Heart left ventricle (tissue), 16 donors: ENCODE data around the gene DNPEP. TPM values are rescaled to one million over a fixed set of nuclear protein-coding genes. Genes with fewer than 3 reads are reported as not detected.

ENCODE experiments used
- ATAC-seq, 4 donors: fragments of 200-7000 bp; cut with Tn5 transposase; one replicate each; pipeline ENCODE4 v1.9.1; 2020 to 2022; ENCODE audit warnings: moderate library complexity in 4 of 4, mild to moderate bottlenecking in 3 of 4, moderate number of reproducible peaks in 1 of 4
- DNase-seq, 5 donors: peaks; one replicate each; pipeline ENCODE4 v3.0.0-alpha.2; 2020
- H3K27ac ChIP-seq, 12 donors: fragments of 200-600 bp; sonication (generic) in 4 of 12; one replicate each; pipeline versions ENCODE4 v1.5.0 to v1.8.0; 2016 to 2022; ENCODE audit warnings: mild to moderate bottlenecking in 2 of 12
- H3K27me3 ChIP-seq, 9 donors: fragments of 200-600 bp; sonication (generic) in 2 of 9; one replicate each; pipeline versions ENCODE4 v1.5.1 to v1.8.0; 2016 to 2022; ENCODE audit warnings: mild to moderate bottlenecking in 3 of 9
- H3K36me3 ChIP-seq, 9 donors: fragments of 200-600 bp; sonication (generic) in 2 of 9; one replicate each; pipeline versions ENCODE4 v1.5.0 to v1.8.0; 2018 to 2022; ENCODE audit warnings: mild to moderate bottlenecking in 2 of 9
- H3K4me1 ChIP-seq, 12 donors: fragments of 200-600 bp; sonication (generic) in 4 of 12; one replicate each; pipeline versions ENCODE4 v1.5.0 to v1.8.0; 2016 to 2022; ENCODE audit warnings: mild to moderate bottlenecking in 3 of 12
- H3K4me3 ChIP-seq, 12 donors: fragments of 200-600 bp; sonication (generic) in 4 of 12; one replicate each; pipeline versions ENCODE4 v1.5.0 to v1.8.0; 2017 to 2022; ENCODE audit warnings: mild to moderate bottlenecking in 9 of 12, moderate library complexity in 4 of 12
- H3K9me3 ChIP-seq, 12 donors: fragments of 200-600 bp; sonication (generic) in 4 of 12; one replicate each; pipeline versions ENCODE4 v1.5.0 to v1.8.0; 2016 to 2022; ENCODE audit warnings: mild to moderate bottlenecking in 1 of 12
- POLR2A ChIP-seq, 2 donors: fragments of 450-650 bp; IDR thresholded peaks; one replicate each; pipeline ENCODE4 v1.6.1; 2017; ENCODE audit warnings: antibody characterized with exemption in 2 of 2, mild to moderate bottlenecking in 2 of 2, moderate library complexity in 2 of 2
- WGBS, 4 donors: extraction: QIAGEN DNeasy Blood & Tissue Kit in 2 of 4; methylation state at CpG; one replicate each; pipeline versions ENCODE4 v1.1.5 to v1.1.7; 2013 to 2018; 5-methylcytosine and 5-hydroxymethylcytosine counted together
- intact Hi-C, 10 donors: fragments of 100-400 bp; cut with DNase I; formaldehyde crosslinking; loops; one replicate each; pipeline versions ENCODE4 v1.11.1 to v1.14.2; 2022
- polyA plus RNA-seq, 2 donors: library from polyadenylated mRNA; stranded (reverse); fragments of 200-250 nt; gene quantifications; one replicate each; pipeline ENCODE4 v1.2.3, GENCODE V29; 2013
- total RNA-seq, 9 donors: library from RNA; depleted of rRNA in 2 of 9; stranded (reverse); fragments of >200 nt in 2 of 9; fragmentation: NEBNext Ultra II Directional in 3 of 9; extraction: Animal tissue kit (Norgen Biotek cat#: 25700) in 3 of 9; gene quantifications; one replicate each; pipeline versions ENCODE4 v1.1.0 to v1.2.4, GENCODE V29; 2016 to 2023
- TF ChIP-seq, protein P1 (sequence below), 12 donors: fragments of 200-600 bp; sonication (generic) in 4 of 12; IDR thresholded peaks; one replicate each; pipeline versions ENCODE4 v1.5.0 to v1.8.0; 2018 to 2022; ENCODE audit warnings: antibody characterized with exemption in 12 of 12, mild to moderate bottlenecking in 5 of 12
- donor health status: ischemic (EF 13 %, LVEDD 7.1; RV severe dilation, severe dysfunction).
- donor health status: healthy with polysubstance abuse.
- donor health status: DM: no; HTN: yes; CAD: no.
- donor health status: DM: no; HTN: no; CAD: no.
- donor health status: ischemic (EF 25% LVEDD 6.9; RV normal size, moderate dysfunction).
- donor health status: ischemic (EF 25% LVEDD 5.7; RV mildly dilated, moderate dysfunction).
- donor health status: healthy.
- donor health status: DM: yes; HTN: yes; CAD: no.
- donor health status: ischemic (EF 35%, LVEDD 5.7; RV mildly dilated, moderate dysfunction).
- donor health status: nonischemic (EF 11% LVEDD 7.7; RV severe dilation, severe dysfunction).
- donor health status: DM: yes; HTN: yes; CAD: no.
- donor health status: PGD.
- donor health status: ischemic (EF 29% LVEDD 5.4; RV normal size, mild dysfunction).
- donor health status: nonischemic (EF 23%, LVEDD 6.1; RV moderate dilation, normal function).

DNPEP gene
- total and polyA plus RNA-seq, 11 donors = 61.3 to 101 (median 71.8) TPM

DNA sequence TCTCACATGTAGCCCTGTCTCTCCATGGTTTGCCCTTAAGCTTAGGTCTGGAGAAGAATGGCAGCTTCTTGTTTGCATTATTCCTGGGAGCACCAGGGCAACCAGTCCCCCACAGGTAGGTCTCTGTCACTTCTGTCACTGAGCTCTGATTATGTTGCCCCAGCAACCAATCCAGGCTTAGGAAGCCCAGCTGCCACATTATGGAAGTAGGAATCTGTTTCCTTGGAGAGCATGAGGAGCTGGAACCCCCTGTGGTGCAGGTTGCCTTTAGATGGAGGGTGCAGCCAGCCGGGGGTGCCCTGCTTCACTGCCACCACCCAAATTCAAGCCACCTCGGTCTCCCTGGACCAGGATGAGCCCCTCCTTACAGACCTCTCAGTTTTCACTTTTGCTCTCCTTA lies 60.0 kb downstream of the DNPEP start:
- Histone ChIP-seq H3K9me3 (no peaks in the 10 kb centered on the region), H3K4me1 (peaks cover 0 to 3% (median 0%) of the 10 kb centered on the region in 12 donors), H3K27me3 (peaks cover 10 to 71% (median 25%) of the 10 kb centered on the region in 9 donors), H3K4me3 (no peak overlapping the region), H3K27ac (no peak overlapping the region), H3K36me3 (no peaks in the 10 kb centered on the region)
- intact Hi-C loops = no loop called here
- DNase-seq (no peak), ATAC-seq (no peak)
- 41 to 52% (median 45%) methylated on average over 2 of the region's 2 CpGs for WGBS, 4 donors
- TF ChIP-seq, protein P1, sequence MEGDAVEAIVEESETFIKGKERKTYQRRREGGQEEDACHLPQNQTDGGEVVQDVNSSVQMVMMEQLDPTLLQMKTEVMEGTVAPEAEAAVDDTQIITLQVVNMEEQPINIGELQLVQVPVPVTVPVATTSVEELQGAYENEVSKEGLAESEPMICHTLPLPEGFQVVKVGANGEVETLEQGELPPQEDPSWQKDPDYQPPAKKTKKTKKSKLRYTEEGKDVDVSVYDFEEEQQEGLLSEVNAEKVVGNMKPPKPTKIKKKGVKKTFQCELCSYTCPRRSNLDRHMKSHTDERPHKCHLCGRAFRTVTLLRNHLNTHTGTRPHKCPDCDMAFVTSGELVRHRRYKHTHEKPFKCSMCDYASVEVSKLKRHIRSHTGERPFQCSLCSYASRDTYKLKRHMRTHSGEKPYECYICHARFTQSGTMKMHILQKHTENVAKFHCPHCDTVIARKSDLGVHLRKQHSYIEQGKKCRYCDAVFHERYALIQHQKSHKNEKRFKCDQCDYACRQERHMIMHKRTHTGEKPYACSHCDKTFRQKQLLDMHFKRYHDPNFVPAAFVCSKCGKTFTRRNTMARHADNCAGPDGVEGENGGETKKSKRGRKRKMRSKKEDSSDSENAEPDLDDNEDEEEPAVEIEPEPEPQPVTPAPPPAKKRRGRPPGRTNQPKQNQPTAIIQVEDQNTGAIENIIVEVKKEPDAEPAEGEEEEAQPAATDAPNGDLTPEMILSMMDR (IDR thresholded peaks at IDR 0.05) = no peak
- TF ChIP-seq POLR2A (IDR thresholded peaks at IDR 0.05) = no peak

DNA sequence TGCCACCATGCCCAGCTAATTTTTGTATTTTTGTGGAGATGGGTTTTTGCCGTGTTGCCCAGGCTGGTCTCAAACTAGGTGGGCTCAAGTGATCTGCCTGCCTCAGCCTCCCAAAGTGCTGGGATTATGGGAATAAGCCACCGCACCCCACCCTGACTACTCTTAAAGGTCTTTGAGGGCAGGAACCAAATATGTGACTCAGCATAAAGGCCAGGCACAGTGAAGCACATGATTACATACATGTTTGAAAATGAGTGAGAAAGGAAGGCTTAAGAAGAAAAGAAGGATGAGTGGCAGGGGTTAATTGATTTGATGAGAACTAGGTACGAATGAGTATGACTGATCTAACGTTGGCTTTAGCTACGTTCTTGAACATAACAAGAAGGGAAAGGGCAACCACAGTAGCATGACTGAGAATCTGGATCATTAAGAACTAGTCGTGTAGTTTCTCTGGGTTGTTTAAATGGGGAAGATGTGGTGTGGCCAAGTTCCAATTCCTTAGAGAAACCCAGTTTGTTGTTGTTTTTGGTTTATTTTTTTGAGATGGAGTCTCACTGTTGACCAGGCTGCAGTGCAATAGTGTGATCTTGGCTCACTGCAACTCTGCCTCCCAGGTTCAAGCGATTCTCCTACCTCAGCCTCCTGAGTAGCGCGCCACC lies 61.9 kb downstream of the DNPEP start:
- Histone ChIP-seq H3K4me3 (no peak overlapping the region), H3K4me1 (no peaks in the 10 kb centered on the region), H3K9me3 (no peaks in the 10 kb centered on the region), H3K36me3 (no peaks in the 10 kb centered on the region), H3K27me3 (peaks cover 0 to 68% (median 6%) of the 10 kb centered on the region in 9 donors), H3K27ac (no peak overlapping the region)
- WGBS, 4 donors = 68 to 75% (median 71%) methylated on average over 9 of the region's 9 CpGs
- DNase-seq = no peak
- intact Hi-C loops = no loop called here
- TF ChIP-seq, protein P1 (IDR thresholded peaks at IDR 0.05) = no peak
- no peak for TF ChIP-seq POLR2A (IDR thresholded peaks at IDR 0.05)
- no peak for ATAC-seq

DNA sequence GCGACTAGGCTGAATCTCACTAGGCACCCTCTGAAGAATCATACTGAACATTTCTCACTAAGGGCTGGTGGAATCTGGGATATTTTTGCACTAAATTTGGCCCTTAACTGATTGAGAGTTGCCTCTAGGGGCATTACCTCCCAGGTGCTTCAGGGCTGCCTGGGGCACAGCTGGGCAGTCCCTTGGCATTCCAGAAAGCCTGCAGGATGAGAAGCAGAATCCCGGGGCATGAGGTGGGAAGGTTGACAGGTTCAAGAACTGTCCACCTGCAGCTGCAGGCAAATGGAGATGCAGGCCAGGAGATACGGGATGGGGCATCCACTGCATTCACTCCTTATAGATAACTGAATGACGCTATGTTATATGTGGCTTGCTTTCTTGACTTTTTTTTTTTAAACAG lies 62.6 kb downstream of the DNPEP start:
- no peak overlapping the region for H3K4me3 ChIP-seq
- no peaks in the 10 kb centered on the region for H3K9me3 ChIP-seq
- TF ChIP-seq POLR2A (IDR thresholded peaks at IDR 0.05) = no peak
- TF ChIP-seq, protein P1 (IDR thresholded peaks at IDR 0.05) = no peak
- H3K27me3 ChIP-seq = peaks cover 0 to 64% (median 0%) of the 10 kb centered on the region in 9 donors
- no peaks in the 10 kb centered on the region for H3K36me3 ChIP-seq
- ATAC-seq (no peak), DNase-seq (no peak)
- intact Hi-C loops = no loop called here
- no peaks in the 10 kb centered on the region for H3K4me1 ChIP-seq
- no peak overlapping the region for H3K27ac ChIP-seq
- 72 to 90% (median 77%) methylated on average over 4 of the region's 4 CpGs for WGBS, 4 donors

DNA sequence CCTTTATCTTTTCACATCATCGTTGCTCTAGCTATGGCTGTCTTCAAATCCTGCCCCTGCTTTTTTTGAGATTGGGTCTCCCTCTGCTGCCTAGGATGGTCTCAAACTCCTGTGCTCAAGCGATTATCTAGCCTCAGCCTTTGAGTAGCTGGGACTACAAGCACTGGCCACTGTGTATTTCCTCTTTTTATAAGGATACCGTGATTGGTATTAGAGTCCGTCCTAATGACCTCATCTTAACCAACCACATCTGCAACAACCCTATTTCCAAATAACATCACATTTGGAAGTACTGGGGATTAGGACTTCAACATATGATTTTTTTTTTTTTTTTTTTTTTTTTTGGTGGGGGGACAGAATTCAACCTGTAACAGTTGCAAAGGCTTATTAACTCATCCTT lies 64.3 kb downstream of the DNPEP start:
- WGBS, 4 donors = 60 to 70% (median 66%) methylated on average over 4 of the region's 4 CpGs
- no peak overlapping the region for H3K27ac ChIP-seq
- TF ChIP-seq, protein P1 (IDR thresholded peaks at IDR 0.05) = no peak
- no peak for TF ChIP-seq POLR2A (IDR thresholded peaks at IDR 0.05)

More for the DNA sequence above, 64.3 kb downstream of the DNPEP start:
- intact Hi-C loops = no loop called here
- H3K27me3 ChIP-seq = peaks cover 0 to 55% (median 0%) of the 10 kb centered on the region in 9 donors
- H3K9me3 ChIP-seq = no peaks in the 10 kb centered on the region
- DNase-seq = no peak
- no peak for ATAC-seq
- no peaks in the 10 kb centered on the region for H3K4me1 ChIP-seq
- H3K4me3 ChIP-seq = no peak overlapping the region
- H3K36me3 ChIP-seq = no peaks in the 10 kb centered on the region

Other genes starting within 250 kb of the DNPEP start
- 10 to 100 TPM in 1 of 9 donors, 1 to 10 TPM in 8; 4.6 to 13.2 (median 8.0) TPM for gene NHEJ1, start 227.1 kb downstream of the DNPEP start, total RNA-seq
- 10 to 100 TPM in 1 of 2 donors, 1 to 10 TPM in 1; 3.7 to 17.0 TPM for gene NHEJ1, start 227.1 kb downstream of the DNPEP start, polyA plus RNA-seq
- gene SLC23A3, start 217.9 kb downstream of the DNPEP start, total RNA-seq = under 1 TPM in 8 of 9 donors, not detected in 1; 0.12 to 0.92 (median 0.44) TPM
- under 1 TPM; 0.17 to 0.84 TPM for gene SLC23A3, start 217.9 kb downstream of the DNPEP start, polyA plus RNA-seq
- 10 to 100 TPM; 40.1 to 81.8 (median 57.2) TPM for gene CNPPD1, start 211.0 kb downstream of the DNPEP start, total RNA-seq
- gene CNPPD1, start 211.0 kb downstream of the DNPEP start, polyA plus RNA-seq = 100 to 1,000 TPM in 1 of 2 donors, 10 to 100 TPM in 1; 37.3 to 118 TPM
- 10 to 100 TPM; 28.3 to 55.8 (median 38.2) TPM for gene RETREG2, start 209.6 kb downstream of the DNPEP start, total RNA-seq
- 10 to 100 TPM; 13.4 to 56.0 TPM for gene RETREG2, start 209.6 kb downstream of the DNPEP start, polyA plus RNA-seq
- 10 to 100 TPM; 13.9 to 32.3 (median 23.5) TPM for gene ZFAND2B, start 181.1 kb downstream of the DNPEP start, total RNA-seq
- 10 to 100 TPM; 17.6 to 35.7 TPM for gene ZFAND2B, start 181.1 kb downstream of the DNPEP start, polyA plus RNA-seq
- gene ABCB6, start 169.0 kb downstream of the DNPEP start, total RNA-seq = 10 to 100 TPM; 12.1 to 28.1 (median 17.9) TPM
- gene ABCB6, start 169.0 kb downstream of the DNPEP start, polyA plus RNA-seq = 10 to 100 TPM; 25.3 to 30.4 TPM
- 100 to 1,000 TPM in 3 of 9 donors, 10 to 100 TPM in 6; 62.8 to 147 (median 83.5) TPM for gene ATG9A, start 158.3 kb downstream of the DNPEP start, total RNA-seq
- 100 to 1,000 TPM in 1 of 2 donors, 10 to 100 TPM in 1; 28.3 to 133 TPM for gene ATG9A, start 158.3 kb downstream of the DNPEP start, polyA plus RNA-seq
- gene ANKZF1, start 158.1 kb downstream of the DNPEP start, total RNA-seq = 10 to 100 TPM; 14.0 to 36.8 (median 28.0) TPM
- 10 to 100 TPM; 15.2 to 22.5 TPM for gene ANKZF1, start 158.1 kb downstream of the DNPEP start, polyA plus RNA-seq
- 1 to 10 TPM; 1.6 to 7.9 (median 2.5) TPM for gene GLB1L, start 142.5 kb downstream of the DNPEP start, total RNA-seq
- gene GLB1L, start 142.5 kb downstream of the DNPEP start, polyA plus RNA-seq = 1 to 10 TPM; 1.3 to 1.8 TPM
- 10 to 100 TPM; 13.8 to 26.9 (median 19.1) TPM for gene STK16, start 142.4 kb downstream of the DNPEP start, total RNA-seq
- gene STK16, start 142.4 kb downstream of the DNPEP start, polyA plus RNA-seq = 10 to 100 TPM; 13.8 to 31.6 TPM
- gene TUBA4B, start 134.7 kb downstream of the DNPEP start, total RNA-seq = not detected
- gene TUBA4B, start 134.7 kb downstream of the DNPEP start, polyA plus RNA-seq = not detected
- 100 to 1,000 TPM; 137 to 381 (median 193) TPM for gene TUBA4A, start 134.0 kb downstream of the DNPEP start, total RNA-seq
- 100 to 1,000 TPM; 189 to 362 TPM for gene TUBA4A, start 134.0 kb downstream of the DNPEP start, polyA plus RNA-seq
- gene DNAJB2, start 108.5 kb downstream of the DNPEP start, total RNA-seq = 10 to 100 TPM; 61.3 to 95.4 (median 74.9) TPM
- 100 to 1,000 TPM in 1 of 2 donors, 10 to 100 TPM in 1; 66.5 to 181 TPM for gene DNAJB2, start 108.5 kb downstream of the DNPEP start, polyA plus RNA-seq
- gene PTPRN, start 78.5 kb downstream of the DNPEP start, total RNA-seq = under 1 TPM in 3 of 9 donors, not detected in 6; 0.19 to 0.93 (median 0.59) TPM
- under 1 TPM in 1 of 2 donors, not detected in 1; 0.12 TPM for gene PTPRN, start 78.5 kb downstream of the DNPEP start, polyA plus RNA-seq
- gene RESP18, start 55.2 kb downstream of the DNPEP start, total RNA-seq = not detected
- gene RESP18, start 55.2 kb downstream of the DNPEP start, polyA plus RNA-seq = not detected
- gene DES, start 30.5 kb upstream of the DNPEP start, total RNA-seq = over 10,000 TPM in 8 of 9 donors, 1,000 to 10,000 TPM in 1; 9,618 to 28,674 (median 17,979) TPM
- over 10,000 TPM; 15,024 to 19,385 TPM for gene DES, start 30.5 kb upstream of the DNPEP start, polyA plus RNA-seq
- 100 to 1,000 TPM in 6 of 9 donors, 10 to 100 TPM in 3; 93.6 to 150 (median 114) TPM for gene SPEG, start 46.9 kb upstream of the DNPEP start, total RNA-seq
- 10 to 100 TPM; 64.8 to 92.2 TPM for gene SPEG, start 46.9 kb upstream of the DNPEP start, polyA plus RNA-seq
- 10 to 100 TPM; 15.8 to 31.6 (median 20.1) TPM for gene GMPPA, start 111.0 kb upstream of the DNPEP start, total RNA-seq
- gene GMPPA, start 111.0 kb upstream of the DNPEP start, polyA plus RNA-seq = 10 to 100 TPM; 18.2 to 35.5 TPM
- gene ASIC4, start 126.6 kb upstream of the DNPEP start, total RNA-seq = under 1 TPM in 1 of 9 donors, not detected in 8; 0.10 TPM
- under 1 TPM; 0.03 to 0.08 TPM for gene ASIC4, start 126.6 kb upstream of the DNPEP start, polyA plus RNA-seq
- 100 to 1,000 TPM in 6 of 9 donors, 10 to 100 TPM in 3; 77.9 to 196 (median 138) TPM for gene CHPF, start 155.9 kb upstream of the DNPEP start, total RNA-seq
- gene CHPF, start 155.9 kb upstream of the DNPEP start, polyA plus RNA-seq = 100 to 1,000 TPM in 1 of 2 donors, 10 to 100 TPM in 1; 74.1 to 209 TPM
- 1 to 10 TPM in 8 of 9 donors, under 1 TPM in 1; 0.65 to 4.7 (median 2.3) TPM for gene TMEM198, start 156.1 kb upstream of the DNPEP start, total RNA-seq
- gene TMEM198, start 156.1 kb upstream of the DNPEP start, polyA plus RNA-seq = 10 to 100 TPM in 1 of 2 donors, 1 to 10 TPM in 1; 2.2 to 10.2 TPM
- 100 to 1,000 TPM; 149 to 230 (median 178) TPM for gene OBSL1, start 183.6 kb upstream of the DNPEP start, total RNA-seq
- gene OBSL1, start 183.6 kb upstream of the DNPEP start, polyA plus RNA-seq = 100 to 1,000 TPM in 1 of 2 donors, 10 to 100 TPM in 1; 88.1 to 177 TPM
- 10 to 100 TPM in 1 of 9 donors, 1 to 10 TPM in 7, under 1 TPM in 1; 0.52 to 14.2 (median 1.8) TPM for gene INHA, start 184.4 kb upstream of the DNPEP start, total RNA-seq
- gene INHA, start 184.4 kb upstream of the DNPEP start, polyA plus RNA-seq = 10 to 100 TPM in 1 of 2 donors, 1 to 10 TPM in 1; 5.5 to 12.0 TPM
- 10 to 100 TPM in 7 of 9 donors, 1 to 10 TPM in 2; 7.3 to 24.1 (median 13.9) TPM for gene STK11IP, start 209.9 kb upstream of the DNPEP start, total RNA-seq
- 10 to 100 TPM; 14.9 to 15.6 TPM for gene STK11IP, start 209.9 kb upstream of the DNPEP start, polyA plus RNA-seq
- 100 to 1,000 TPM; 249 to 507 (median 428) TPM for gene SLC4A3, start 239.7 kb upstream of the DNPEP start, total RNA-seq
- gene SLC4A3, start 239.7 kb upstream of the DNPEP start, polyA plus RNA-seq = 100 to 1,000 TPM; 236 to 250 TPM